Activated gamma-delta T cell (primary cell): ENCODE measurements around the gene ATP13A3.

Experiments used
- DNase-seq: peaks from one replicate; lab custom pipeline; 2025; lab: John Stamatoyannopoulos, UW

The ATP13A3 gene

GRCh38 chr3:194475138-194475932 is 11.5 kb downstream of the ATP13A3 start:
- DNase-seq, result no peak

DNA sequence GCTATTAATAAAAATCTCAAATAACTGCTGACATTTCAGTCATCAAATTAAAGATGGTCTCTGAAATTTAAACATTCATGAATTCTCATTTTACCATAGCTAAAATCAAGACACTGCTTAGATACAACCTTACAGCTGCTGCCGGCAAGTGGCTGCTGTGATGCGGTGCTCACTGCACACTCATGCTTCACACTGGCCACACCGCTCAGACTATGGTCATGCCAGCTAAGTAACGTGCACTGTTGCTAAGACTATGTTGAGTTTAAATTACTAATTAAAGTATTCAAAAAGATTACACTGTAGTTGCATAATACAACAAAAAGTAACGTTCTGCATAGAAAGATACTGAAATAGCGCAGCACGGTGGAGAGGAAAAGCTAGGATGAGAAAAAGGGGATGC is 12.1 kb downstream of the ATP13A3 start:
- DNase-seq, result no peak

GRCh38 chr3:194472290-194472920 is 14.4 kb downstream of the ATP13A3 start:
- DNase-seq, result no peak

DNA sequence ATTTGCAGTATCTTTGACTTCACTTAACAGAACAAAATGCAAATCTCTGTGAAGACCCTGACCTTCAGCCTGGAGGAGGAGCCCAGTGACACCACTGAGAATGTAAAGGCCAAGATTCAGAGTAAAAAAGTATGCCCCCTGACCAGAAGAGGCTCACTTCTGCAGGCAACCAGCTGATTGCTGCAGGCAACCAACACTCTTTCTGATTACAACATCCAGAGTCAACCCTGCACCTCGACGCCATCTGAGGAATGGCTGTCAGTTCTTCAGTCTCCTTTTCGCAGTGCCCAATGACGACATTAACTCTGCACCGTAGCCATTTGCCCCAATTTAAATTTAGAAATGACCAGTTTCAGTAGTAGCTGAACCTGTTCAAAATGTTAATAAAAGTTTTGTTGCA is 14.9 kb downstream of the ATP13A3 start:
- no peak for DNase-seq

DNA sequence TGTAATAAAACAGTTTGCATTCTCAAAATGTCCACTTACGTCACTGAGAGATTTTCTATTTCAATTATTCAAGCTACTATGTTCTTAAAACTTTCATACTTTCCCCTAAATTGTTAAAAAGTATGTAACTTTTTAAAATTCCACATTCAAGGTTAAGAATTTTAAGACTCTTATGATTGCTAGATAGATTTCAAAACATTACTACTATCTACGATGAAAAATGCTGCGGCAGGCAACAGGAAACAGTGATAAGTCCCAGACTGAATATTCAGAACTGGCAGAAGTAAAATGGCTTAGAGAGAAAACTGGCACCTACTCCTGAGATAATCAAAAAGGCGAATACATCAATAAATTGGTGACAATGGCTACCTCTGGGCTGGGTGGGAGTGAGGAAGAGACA is 16.2 kb downstream of the ATP13A3 start:
- DNase-seq, result no peak

- no peak for DNase-seq
Observed at GRCh38 chr3:194469977-194470376, 16.8 kb downstream of the ATP13A3 start.

DNA sequence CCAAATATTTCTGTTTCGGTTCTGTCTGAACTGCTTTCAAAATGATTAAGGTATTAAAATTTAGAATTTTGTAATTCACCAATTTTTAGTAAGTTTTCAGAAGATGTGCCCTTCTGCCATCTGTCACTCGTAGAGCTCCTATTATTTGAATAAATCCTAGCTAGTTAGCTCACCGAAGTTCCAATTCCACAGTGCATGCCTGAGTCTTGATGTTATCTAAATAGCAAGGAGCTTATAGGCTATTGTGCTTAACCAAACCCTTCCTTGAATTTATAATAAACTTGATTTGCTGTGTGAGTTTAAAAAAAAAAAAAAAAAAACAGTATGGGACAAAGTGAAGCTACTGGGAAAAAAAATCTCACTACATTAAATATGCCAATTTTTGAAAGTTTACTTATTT is 18.7 kb downstream of the ATP13A3 start:
- no peak for DNase-seq

DNA sequence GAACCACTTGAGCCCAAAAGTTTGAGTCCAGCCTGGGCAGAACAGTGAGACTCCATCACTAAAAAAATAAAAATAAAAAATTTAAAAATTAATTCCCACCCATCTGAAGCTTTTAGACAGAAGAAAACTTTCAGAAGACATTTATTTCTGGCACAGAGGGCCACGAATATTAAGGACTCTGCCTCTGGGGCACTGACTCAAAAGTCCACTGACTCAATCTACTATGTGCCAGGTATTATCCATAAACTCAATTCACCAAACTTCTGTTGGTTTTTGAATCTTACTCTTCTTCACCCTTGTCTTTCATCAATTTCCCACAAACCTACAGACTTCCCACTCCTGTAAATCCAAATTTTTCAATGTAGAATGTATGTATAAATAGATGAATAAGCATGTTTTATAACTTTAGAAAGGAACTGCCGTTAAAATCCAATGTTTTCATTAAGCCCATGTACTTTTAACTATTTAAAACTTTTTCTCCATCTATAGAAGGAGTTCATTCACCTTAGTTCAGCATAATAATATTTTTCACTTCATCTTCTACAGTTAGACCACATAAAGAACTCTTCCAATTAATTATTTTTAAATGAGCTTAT is 19.9 kb downstream of the ATP13A3 start:
- DNase-seq, result no peak

GRCh38 chr3:194465920-194466570 is 20.8 kb downstream of the ATP13A3 start:
- no peak for DNase-seq

GRCh38 chr3:194465246-194465645 is 21.6 kb downstream of the ATP13A3 start:
- DNase-seq, result no peak

GRCh38 chr3:194464692-194465091 is 22.1 kb downstream of the ATP13A3 start:
- no peak for DNase-seq

DNA sequence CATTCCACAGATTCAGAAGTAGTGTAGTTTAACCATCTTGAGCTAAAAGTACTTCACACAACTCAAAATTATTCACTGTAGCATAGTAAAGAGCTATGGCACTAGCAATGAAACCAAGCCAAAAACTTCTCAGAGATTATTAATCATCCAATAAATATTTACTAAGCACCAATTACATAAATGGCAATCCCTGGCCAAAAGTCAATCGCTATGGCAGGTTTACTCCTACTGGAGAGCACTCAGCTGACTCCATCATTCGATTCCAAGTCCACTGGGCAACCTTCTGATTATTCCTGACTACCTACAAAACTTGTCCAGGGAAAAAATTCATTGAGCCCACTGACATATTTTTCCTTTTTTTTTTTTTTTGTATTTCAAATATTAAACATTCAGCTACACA is 23.9 kb downstream of the ATP13A3 start:
- DNase-seq, result no peak

- DNase-seq, result no peak
Observed at GRCh38 chr3:194460566-194460965, 26.2 kb downstream of the ATP13A3 start.

- no peak for DNase-seq
Observed at GRCh38 chr3:194458131-194458530, 28.7 kb downstream of the ATP13A3 start.

GRCh38 chr3:194455481-194455880 is 31.3 kb downstream of the ATP13A3 start:
- no peak for DNase-seq

GRCh38 chr3:194450341-194450740 is 36.5 kb downstream of the ATP13A3 start:
- no peak for DNase-seq

DNA sequence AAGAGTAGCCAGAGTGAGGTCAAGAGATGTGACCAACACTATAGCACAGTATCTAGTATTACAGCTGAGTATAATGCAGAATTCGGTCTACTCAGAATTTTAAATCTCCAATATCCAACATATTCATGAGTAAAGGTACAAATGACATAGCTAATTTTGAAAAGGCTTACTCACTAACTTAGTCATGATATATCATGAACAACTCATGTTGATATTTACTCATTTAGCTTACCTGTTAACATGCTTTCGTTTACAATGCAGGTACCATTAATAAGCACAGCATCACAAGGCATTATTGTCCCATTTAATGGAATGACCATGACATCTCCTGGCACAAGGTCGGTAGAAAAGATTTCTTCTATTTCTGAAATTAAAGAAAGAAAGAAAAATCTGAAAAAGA is 36.9 kb downstream of the ATP13A3 start:
- DNase-seq, result no peak

- DNase-seq, result no peak
Observed at GRCh38 chr3:194447657-194448056, 39.1 kb downstream of the ATP13A3 start.

DNA sequence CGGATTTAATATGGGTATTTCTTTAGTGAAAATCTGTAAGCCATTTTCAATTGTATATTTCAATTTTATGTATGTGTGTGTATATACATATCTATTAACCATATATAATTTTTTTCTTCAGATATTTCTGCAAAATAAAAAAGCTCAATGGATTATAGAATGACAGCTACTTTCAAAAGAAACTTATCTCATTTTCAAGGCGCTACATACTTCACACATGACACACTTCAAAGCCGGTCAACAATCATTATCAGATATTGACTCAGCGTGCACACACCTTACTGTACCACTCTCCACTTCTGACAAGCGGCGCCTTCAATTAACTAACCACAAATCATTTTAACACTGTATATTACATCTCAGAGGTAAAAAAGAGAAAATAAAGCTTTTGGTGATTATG is 39.6 kb downstream of the ATP13A3 start:
- DNase-seq, result no peak

DNA sequence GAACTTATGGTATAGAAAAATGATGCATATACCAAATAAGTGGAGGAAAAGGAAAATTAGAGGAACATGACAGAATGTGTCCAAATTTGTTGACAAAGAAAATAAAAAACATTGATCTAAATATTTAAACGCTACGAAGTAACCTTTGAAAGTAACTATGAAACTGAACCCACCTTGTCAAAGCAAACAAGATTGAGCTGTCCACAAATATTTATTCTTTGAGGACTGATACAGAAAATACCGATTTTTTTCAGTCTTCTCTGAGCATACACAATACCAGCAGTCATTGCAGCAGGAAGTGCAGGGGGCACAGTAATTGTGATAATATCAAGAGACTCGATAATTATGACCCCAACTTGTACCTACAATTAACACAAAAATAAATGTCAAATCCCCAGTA is 40.0 kb downstream of the ATP13A3 start:
- DNase-seq, result no peak

- DNase-seq, result no peak
Observed at GRCh38 chr3:194446172-194446571, 40.6 kb downstream of the ATP13A3 start.

DNA sequence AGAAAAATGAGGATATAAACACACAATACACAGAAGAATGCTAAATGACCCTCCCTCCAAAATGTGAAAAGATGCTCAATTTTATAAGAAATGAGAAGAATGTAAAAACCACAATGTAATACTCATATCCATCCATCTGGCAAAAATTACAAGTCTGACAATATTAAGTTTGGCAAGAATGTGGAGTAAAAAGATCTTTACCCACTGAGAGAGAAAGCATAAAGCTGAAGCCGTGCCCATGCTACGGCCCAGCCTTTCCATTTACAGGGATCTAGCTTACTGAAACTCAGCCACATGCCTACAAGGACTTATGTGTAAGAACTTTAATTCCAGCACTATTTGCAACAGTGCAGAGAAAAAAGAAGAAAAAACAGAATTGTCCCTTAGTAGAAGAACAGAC is 42.9 kb downstream of the ATP13A3 start:
- DNase-seq, result no peak

GRCh38 chr3:194440756-194441155 is 46.0 kb downstream of the ATP13A3 start:
- no peak for DNase-seq
